GM18526 (cell line): ENCODE results near the gene DSTN.

Experiments
- POLR2A ChIP-seq: IDR thresholded peaks from 3 replicates; pipeline ENCODE4 v1.6.1; 2011; ENCODE audit not compliant: insufficient read length; ENCODE audit errors: extremely low read depth

The DSTN gene

GRCh38 chr20:17621229-17621968, 51.5 kb downstream of the DSTN start:
- TF ChIP-seq POLR2A, result no peak

GRCh38 chr20:17622086-17622850, 52.4 kb downstream of the DSTN start:
- no peak for TF ChIP-seq POLR2A

DNA sequence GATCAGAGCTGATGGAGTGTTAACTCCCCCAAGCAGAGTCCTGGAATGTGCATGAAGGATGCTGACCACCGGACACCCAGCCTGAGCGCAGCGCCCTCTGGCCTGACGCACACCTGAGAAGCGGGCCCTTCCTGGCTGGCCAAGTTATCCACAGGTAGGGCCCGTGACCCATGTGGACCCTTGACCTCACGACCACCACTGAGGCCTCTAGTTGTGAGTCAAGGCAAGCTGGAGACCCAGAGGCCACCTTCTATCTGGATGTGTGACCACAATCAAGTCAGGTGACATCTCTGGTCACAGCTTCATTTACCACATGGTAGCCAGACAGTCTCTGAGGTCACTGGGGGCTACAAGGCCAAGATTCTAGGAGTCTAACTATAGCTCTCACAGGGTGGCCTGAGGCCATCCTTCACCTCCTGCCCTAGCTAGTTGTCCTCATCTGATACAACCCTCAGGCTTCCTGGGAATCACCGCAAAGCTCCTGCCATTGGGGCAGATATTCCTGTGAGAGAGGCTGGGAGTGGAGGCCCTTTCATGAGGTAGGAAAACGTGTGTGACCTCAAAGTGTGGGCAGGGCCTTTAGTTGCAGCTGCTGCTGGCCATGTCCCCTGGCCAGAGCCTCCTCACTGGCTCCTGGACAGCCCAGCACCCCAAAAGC, 53.1 kb downstream of the DSTN start:
- no peak for TF ChIP-seq POLR2A

DNA sequence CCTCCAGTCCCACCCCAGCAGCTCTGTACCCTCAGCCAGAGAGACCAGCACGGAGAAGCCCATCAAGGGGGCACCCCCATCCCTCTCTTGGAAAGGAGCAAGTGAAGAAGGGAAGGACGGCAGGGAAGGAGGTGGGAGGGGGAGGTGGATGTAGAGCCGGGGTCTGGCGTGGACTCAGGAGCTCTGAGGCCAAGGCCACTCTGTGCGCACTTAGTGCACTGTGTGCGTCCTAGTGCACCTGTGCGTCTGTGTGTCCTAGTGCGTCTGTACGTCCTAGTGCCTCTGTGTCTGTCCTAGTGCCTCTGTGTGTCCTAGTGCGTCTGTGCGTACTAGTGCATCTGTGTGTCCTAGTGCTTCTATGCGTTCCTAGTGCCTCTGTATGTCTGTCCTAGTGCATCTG, 54.2 kb downstream of the DSTN start:
- TF ChIP-seq POLR2A, result no peak

- TF ChIP-seq POLR2A, result no peak
Measured at GRCh38 chr20:17624551-17625245, 54.8 kb downstream of the DSTN start.

DNA sequence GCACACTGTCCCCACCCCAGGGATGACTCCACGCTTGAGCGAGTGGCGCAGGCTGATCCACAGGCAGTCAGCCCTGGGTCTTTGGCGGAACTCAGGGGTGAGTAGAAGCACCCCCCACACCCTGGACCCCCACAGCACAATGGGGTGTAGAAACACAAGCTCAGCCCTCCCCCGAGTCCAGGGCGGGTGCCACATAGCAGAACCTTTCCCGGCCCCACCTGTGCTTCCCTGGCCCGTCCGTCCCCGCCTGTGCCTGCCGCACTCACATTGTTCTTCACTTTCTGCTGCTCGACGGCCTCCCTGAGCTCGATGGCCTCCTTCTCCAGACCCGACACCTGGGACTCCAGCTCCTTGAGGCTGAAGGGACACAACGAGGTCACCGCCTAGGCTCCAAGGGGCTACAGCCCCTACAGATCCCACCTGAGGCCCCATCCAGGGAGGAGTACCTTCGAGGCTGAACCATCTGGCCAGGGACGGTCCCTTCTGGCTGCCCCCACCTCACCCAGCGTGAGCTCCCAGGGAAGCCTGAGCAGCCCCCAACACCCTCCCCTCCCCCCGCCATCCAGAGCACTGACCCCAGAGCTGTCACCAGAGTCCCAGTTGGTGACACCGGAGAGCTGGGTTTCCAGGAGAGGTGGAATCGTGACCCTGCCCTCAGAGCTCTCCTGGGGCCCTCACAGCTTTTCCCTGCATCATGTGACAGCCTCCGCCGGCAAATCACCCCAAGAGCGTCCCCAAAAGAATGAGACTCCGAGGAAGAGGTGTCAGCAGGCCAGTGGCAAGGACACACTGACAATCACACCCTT, 55.6 kb downstream of the DSTN start:
- TF ChIP-seq POLR2A, result no peak

GRCh38 chr20:17626217-17627007, 56.5 kb downstream of the DSTN start:
- no peak for TF ChIP-seq POLR2A

DNA sequence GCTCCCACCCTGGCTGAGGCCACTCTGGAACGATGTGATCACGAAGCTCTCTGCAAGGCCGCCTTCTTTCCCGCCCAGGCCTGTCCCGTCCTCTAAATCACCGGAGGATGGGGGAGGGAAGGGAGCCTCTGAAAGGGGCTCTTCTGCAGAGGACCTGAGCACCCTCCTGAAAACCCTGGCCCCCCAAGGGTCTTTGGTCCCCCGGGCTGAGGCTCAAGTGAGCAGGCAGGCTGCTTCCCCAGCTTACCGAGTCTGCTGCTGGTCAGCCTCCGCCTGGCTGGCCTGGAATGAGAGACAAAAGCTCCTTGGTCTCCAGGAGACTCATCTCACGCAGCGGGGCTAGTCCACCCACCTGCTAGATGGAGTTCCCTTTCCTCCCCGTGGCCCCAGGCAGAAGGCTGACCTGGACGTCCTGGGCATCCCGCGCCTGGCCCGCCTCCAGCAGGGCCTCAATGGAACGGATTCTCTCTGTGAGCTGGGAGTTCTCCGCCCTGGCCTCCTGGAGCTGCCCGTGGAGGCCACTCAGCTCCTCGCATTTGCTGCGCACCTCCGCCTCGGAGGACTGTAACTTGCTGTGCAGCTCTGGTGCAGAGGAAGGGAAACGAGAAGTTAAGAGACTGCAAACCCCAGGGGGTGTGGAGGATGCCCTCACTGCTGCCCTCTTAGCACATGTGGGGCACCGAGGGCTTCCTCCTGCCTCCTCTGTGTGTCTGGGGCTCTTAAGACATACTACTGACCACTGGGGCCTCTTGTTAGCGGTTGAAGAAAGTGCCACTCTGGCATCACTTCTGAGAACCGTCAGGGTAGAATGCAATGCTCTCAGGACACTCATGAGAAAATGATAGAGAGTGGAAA, 57.5 kb downstream of the DSTN start:
- TF ChIP-seq POLR2A, result no peak

GRCh38 chr20:17628101-17628841, 58.4 kb downstream of the DSTN start:
- TF ChIP-seq POLR2A, result no peak

DNA sequence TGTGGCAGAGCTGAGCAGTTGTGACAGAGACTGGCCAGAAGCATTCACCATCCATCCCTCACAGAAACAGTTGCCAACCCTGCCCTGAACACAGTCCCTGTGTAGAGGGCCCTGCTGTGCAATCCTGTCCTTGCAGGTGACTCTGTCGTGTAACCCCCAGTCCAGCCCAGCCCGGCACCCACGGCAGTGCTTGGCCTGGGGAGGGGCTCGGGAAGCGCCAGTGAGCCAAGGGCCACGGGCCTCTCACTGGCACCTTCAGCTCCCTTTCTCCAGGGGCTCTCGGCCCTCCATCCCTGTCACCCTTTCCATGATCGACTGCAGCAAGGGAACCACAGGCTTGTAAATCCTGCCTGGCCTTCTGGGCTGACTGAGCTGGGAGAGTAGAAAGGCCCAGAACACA, 59.1 kb downstream of the DSTN start:
- no peak for TF ChIP-seq POLR2A

GRCh38 chr20:17629678-17630089, 59.8 kb downstream of the DSTN start:
- no peak for TF ChIP-seq POLR2A

- TF ChIP-seq POLR2A, result no peak
Measured at GRCh38 chr20:17630151-17630805, 60.4 kb downstream of the DSTN start.
